HepG2 (cell line): ENCODE measurements around the gene MAP6D1.

Experiments used
- CHD4 ChIP-seq: fragments of 200-600 bp; sonication (generic); IDR thresholded peaks from 2 replicates; pipeline ENCODE4 v1.7.0; 2017; ENCODE audit warnings: mild to moderate bottlenecking, low read length, borderline replicate concordance
- EZH2 ChIP-seq: conservative IDR thresholded peaks from 2 replicates; pipeline ENCODE4 v1.6.1; 2012; ENCODE audit warnings: mild to moderate bottlenecking, low read depth, low read length, moderate library complexity
- MBD4 ChIP-seq: IDR thresholded peaks from 2 replicates; pipeline ENCODE4 v1.6.1; 2012; ENCODE audit warnings: low read length, inconsistent platforms, borderline replicate concordance
- PHB2 ChIP-seq: fragments of 450-650 bp; IDR thresholded peaks from 2 replicates; pipeline ENCODE4 v1.6.1; 2018; ENCODE audit not compliant: partially characterized antibody
- POLR2AphosphoS5 ChIP-seq: IDR thresholded peaks from 2 replicates; pipeline ENCODE4 v1.6.1; 2012; ENCODE audit warnings: low read depth, low read length
- SMC3 ChIP-seq: IDR thresholded peaks from 2 replicates; pipeline ENCODE4 v1.6.1; 2011; ENCODE audit warnings: low read length, improper control_type of control experiment
- UBTF ChIP-seq: sonication (generic); formaldehyde crosslinking; IDR thresholded peaks from 2 replicates; pipeline ENCODE4 v1.4.0; 2020; ENCODE audit warnings: mild to moderate bottlenecking, missing genetic modification reagents
- ZNF121 ChIP-seq: sonication (generic); formaldehyde crosslinking; IDR thresholded peaks from 2 replicates; pipeline ENCODE4 v1.5.0; 2020; ENCODE audit warnings: mild to moderate bottlenecking, missing genetic modification reagents
- TF ChIP-seq, protein P1 (sequence below): sonication (generic); formaldehyde crosslinking; IDR thresholded peaks from 2 replicates; pipeline ENCODE4 v1.5.0; 2020; ENCODE audit warnings: mild to moderate bottlenecking, missing genetic modification reagents, moderate library complexity

DNA sequence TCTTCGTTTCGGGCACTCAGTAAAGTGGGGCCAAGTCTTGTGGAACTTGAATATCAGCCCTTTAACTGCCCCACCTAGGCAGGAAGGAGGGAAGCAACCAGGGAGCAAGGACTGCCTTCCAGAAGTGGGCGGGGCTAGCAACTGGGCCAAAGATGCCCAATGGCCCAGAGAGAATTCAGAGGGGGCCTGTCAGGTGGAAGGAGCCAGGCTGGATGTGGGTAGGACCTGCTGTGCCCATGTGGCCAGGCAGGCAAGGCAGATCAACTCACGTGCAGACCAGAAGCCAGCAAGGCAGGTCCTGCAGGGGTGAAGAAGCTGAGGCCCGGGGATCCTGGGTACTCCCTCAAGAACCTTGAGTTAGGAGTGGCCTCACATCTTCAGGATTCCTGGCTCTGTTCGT is 5.5 kb downstream of the MAP6D1 start:
- no peak for TF ChIP-seq MBD4
- TF ChIP-seq, protein P1, sequence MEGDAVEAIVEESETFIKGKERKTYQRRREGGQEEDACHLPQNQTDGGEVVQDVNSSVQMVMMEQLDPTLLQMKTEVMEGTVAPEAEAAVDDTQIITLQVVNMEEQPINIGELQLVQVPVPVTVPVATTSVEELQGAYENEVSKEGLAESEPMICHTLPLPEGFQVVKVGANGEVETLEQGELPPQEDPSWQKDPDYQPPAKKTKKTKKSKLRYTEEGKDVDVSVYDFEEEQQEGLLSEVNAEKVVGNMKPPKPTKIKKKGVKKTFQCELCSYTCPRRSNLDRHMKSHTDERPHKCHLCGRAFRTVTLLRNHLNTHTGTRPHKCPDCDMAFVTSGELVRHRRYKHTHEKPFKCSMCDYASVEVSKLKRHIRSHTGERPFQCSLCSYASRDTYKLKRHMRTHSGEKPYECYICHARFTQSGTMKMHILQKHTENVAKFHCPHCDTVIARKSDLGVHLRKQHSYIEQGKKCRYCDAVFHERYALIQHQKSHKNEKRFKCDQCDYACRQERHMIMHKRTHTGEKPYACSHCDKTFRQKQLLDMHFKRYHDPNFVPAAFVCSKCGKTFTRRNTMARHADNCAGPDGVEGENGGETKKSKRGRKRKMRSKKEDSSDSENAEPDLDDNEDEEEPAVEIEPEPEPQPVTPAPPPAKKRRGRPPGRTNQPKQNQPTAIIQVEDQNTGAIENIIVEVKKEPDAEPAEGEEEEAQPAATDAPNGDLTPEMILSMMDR (CRISPR knock-in tag) = no peak
- no peak for TF ChIP-seq EZH2
- TF ChIP-seq POLR2AphosphoS5 = no peak
- no peak for TF ChIP-seq SMC3
- TF ChIP-seq PHB2 = no peak
- TF ChIP-seq ZNF121 (CRISPR knock-in tag) = no peak
- no peak for TF ChIP-seq CHD4
- no peak for TF ChIP-seq UBTF (CRISPR knock-in tag)
